HepG2 (cell line): ENCODE data around the gene PIGK. TPM values are rescaled to one million over a fixed set of nuclear protein-coding genes. Genes with fewer than 3 reads are reported as not detected.
A peak's percentile ranks its signal among the peaks of the same experiment; 100 is the strongest.
"Not testable (repeated sequence)": the region's sequence is repeated elsewhere in the genome, so short reads cannot be mapped to it uniquely, and the experiment has no call there.

ENCODE experiments used
- ATAC-seq: fragments of 200-7000 bp; cut with Tn5 transposase; 3 replicates; pipeline ENCODE4 v1.9.1; 2020; ENCODE audit warnings: mild to moderate bottlenecking, moderate library complexity
- BruUV-seq: library from RNA; stranded (reverse); fragments of 400-500 nt; replicated peaks from 2 replicates; lab custom pipeline; 2021; lab: Mats Ljungman, UMichigan
- CTCF ChIA-PET: fragments of 300-600 bp; formaldehyde crosslinking; extraction: SDS; loops from one replicate; lab custom pipeline; 2021; ENCODE audit warnings: low total read pairs, inconsistent platforms, low intra/inter-chr PET ratio; lab: Yijun Ruan, JAX
- POLR2A ChIA-PET: fragments of 350-600 bp; sonication (Branson Sonifier 250); formaldehyde crosslinking; loops from one replicate; lab custom pipeline; 2020; ENCODE audit warnings: antibody characterized with exemption, inconsistent platforms; lab: Yijun Ruan, JAX
- DNase-seq: peaks from one replicate; pipeline ENCODE4 v3.0.0-alpha.2; 2015; ENCODE audit warnings: low spot score
- FAIRE-seq: peaks from 3 replicates; lab custom pipeline; 2011; peaks lifted over from hg19 to GRCh38; lab: Jason Lieb, UNC
- H2AFZ ChIP-seq: one replicate; pipeline ENCODE4 v1.6.1; 2011; ENCODE audit warnings: low read length, inconsistent platforms
- H3K27ac ChIP-seq: fragments of 300-600 bp; 3 replicates; pipeline ENCODE4 v1.8.0; 2011; ENCODE audit warnings: mixed run types, mild to moderate bottlenecking, mixed read lengths, low read length, inconsistent platforms; ENCODE audit not compliant: insufficient read depth; ENCODE audit errors: extremely low read length
- H3K27me3 ChIP-seq, 2 experiments: fragments of 200-600 bp in 1 of 2; 2 replicates in 1 of 2; 3 replicates in 1 of 2; pipeline versions ENCODE4 v1.6.0 to v1.8.0; 2011; ENCODE audit warnings: low read length in 2 of 2, mild to moderate bottlenecking in 2 of 2, moderate library complexity in 2 of 2, inconsistent platforms in 1 of 2; ENCODE audit not compliant: insufficient read depth in 2 of 2, control insufficient read depth in 1 of 2
- H3K36me3 ChIP-seq, 2 experiments: fragments of 200-600 bp in 1 of 2; replicated peaks in 1 of 2; 2 replicates in 1 of 2; 3 replicates in 1 of 2; pipeline versions ENCODE4 v1.5.1 to v1.8.0; 2011; ENCODE audit warnings: low read length in 2 of 2, inconsistent platforms in 1 of 2; ENCODE audit not compliant: insufficient read depth in 2 of 2, control insufficient read depth in 1 of 2
- H3K4me1 ChIP-seq: 2 replicates; pipeline ENCODE4 v1.5.1; 2012; ENCODE audit warnings: low read length, inconsistent platforms; ENCODE audit not compliant: insufficient read depth
- H3K4me2 ChIP-seq: 2 replicates; pipeline ENCODE4 v1.6.0; 2011; ENCODE audit warnings: low read depth, low read length, inconsistent platforms
- H3K4me3 ChIP-seq, 3 experiments: fragments of 200-600 bp in 1 of 3; sonication (generic), shearing (Covaris generic) in 1 of 3; replicated peaks in 1 of 3; 2 replicates each; pipeline ENCODE4 v1.5.1; 2011 to 2016; ENCODE audit warnings: low read length in 3 of 3, inconsistent platforms in 2 of 3, low read depth in 2 of 3, mild to moderate bottlenecking in 2 of 3, control low read depth in 1 of 3, mixed read lengths in 1 of 3; ENCODE audit not compliant: insufficient read depth in 1 of 3
- H3K79me2 ChIP-seq: one replicate; pipeline ENCODE4 v1.6.1; 2011; ENCODE audit warnings: low read length, inconsistent platforms; ENCODE audit not compliant: insufficient read depth
- H3K9ac ChIP-seq: 2 replicates; pipeline ENCODE4 v1.6.0; 2011; ENCODE audit warnings: mild to moderate bottlenecking, low read depth, low read length, inconsistent platforms; ENCODE audit not compliant: insufficient read depth
- H3K9me3 ChIP-seq: 2 replicates; pipeline ENCODE4 v1.5.1; 2012; ENCODE audit warnings: mild to moderate bottlenecking, low read length
- H4K20me1 ChIP-seq: 2 replicates; pipeline ENCODE4 v1.6.0; 2011; ENCODE audit warnings: inconsistent platforms, mild to moderate bottlenecking, low read length, moderate library complexity; ENCODE audit not compliant: insufficient read depth
- CEBPB ChIP-seq: IDR thresholded peaks from 2 replicates; pipeline ENCODE4 v1.6.1; 2011; ENCODE audit warnings: low read depth, low read length, improper control_type of control experiment, borderline replicate concordance
- CEBPG ChIP-seq: IDR thresholded peaks from 2 replicates; pipeline ENCODE4 v1.6.1; 2016
- NONO ChIP-seq, 2 experiments: fragments of 450-650 bp in 1 of 2; sonication (generic) in 1 of 2; formaldehyde crosslinking in 1 of 2; IDR thresholded peaks in 1 of 2; conservative IDR thresholded peaks in 1 of 2; 2 replicates each; pipeline versions ENCODE4 v1.6.1 to v1.8.0; 2017 to 2022; ENCODE audit warnings: mild to moderate bottlenecking in 1 of 2, missing genetic modification reagents in 1 of 2, moderate library complexity in 1 of 2
- SETDB1 ChIP-seq: sonication (generic); formaldehyde crosslinking; IDR thresholded peaks from 2 replicates; pipeline ENCODE4 v1.5.1; 2020; ENCODE audit warnings: missing genetic modification reagents, mild to moderate bottlenecking, borderline replicate concordance
- SMYD3 ChIP-seq: sonication (generic); formaldehyde crosslinking; IDR thresholded peaks from 2 replicates; pipeline ENCODE4 v1.8.1; 2023; ENCODE audit warnings: mild to moderate bottlenecking, missing genetic modification reagents
- WGBS: methylation state at CpG from one replicate; pipeline ENCODE4 v1.1.6; 2017; ENCODE audit warnings: low lambda C conversion rate; 5-methylcytosine and 5-hydroxymethylcytosine counted together
- in situ Hi-C: cut with HindIII; loops from 2 replicates; pipeline ENCODE4 v1.10.0; 2017; ENCODE audit warnings: low pct_unique_long_range_greater_than_20kb; ENCODE audit not compliant: extremely low pct_ligation_motif_present
- intact Hi-C: fragments of 100-400 bp; cut with micrococcal nuclease; formaldehyde crosslinking; loops from one replicate; pipeline ENCODE4 v1.10.0; 2022; ENCODE audit not compliant: unreplicated experiment
- polyA plus RNA-seq, 8 experiments: library from polyadenylated mRNA; depleted of rRNA in 3 of 8; stranded (reverse) in 7 of 8; unstranded in 1 of 8; fragments of >200 nt; fragmentation: Illumina TruSeq in 4 of 8; extraction: Trizol in 4 of 8; gene quantifications; 2 replicates each; pipeline versions ENCODE4 v1.2.1 to v1.2.3, GENCODE V29; 2011 to 2016; ENCODE audit warnings: low read depth in 4 of 8, missing spikeins in 1 of 8, mixed read lengths in 1 of 8; ENCODE audit not compliant: insufficient read depth in 1 of 8
- total RNA-seq, 5 experiments: library from RNA; depleted of rRNA; stranded (reverse); fragments of >200 nt; fragmentation: Illumina TruSeq; extraction: Trizol; gene quantifications; 2 replicates each; pipeline ENCODE4 v1.2.3, GENCODE V29; 2016; ENCODE audit warnings: low read depth in 1 of 5

Gene PIGK
- total and polyA plus RNA-seq, 2 of the 13 experiments (the other 11 are each of a cell fraction or from before 2014, with no cell fraction given) = 14.7 to 38.5 TPM

DNA sequence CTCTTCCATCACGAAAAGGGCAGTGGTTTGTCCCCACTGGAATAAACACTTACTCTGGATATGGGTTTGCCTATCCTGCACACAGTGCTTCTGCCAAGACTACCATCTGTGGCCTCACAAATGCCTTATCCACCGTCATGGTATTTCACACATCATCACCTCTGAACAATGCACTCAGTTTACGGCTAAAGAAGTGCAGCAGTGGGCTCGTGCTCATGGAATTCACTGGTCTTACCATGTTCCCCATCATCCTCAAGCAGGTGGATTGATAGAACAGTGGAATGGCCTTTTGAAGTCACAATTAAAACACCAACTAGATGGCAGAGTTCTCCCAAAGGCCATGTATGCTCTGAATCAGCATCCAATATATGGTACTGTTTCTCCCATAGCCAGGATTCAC lies 32.3 kb downstream of the PIGK start:
- DNase-seq, BruUV-seq, H3K9me3 ChIP-seq, H3K27ac ChIP-seq, in situ Hi-C loops, H3K4me2 ChIP-seq, H2AFZ ChIP-seq, intact Hi-C loops, CTCF ChIA-PET, H3K79me2 ChIP-seq, FAIRE-seq, H3K4me1 ChIP-seq, POLR2A ChIA-PET, ATAC-seq, H3K9ac ChIP-seq, H3K36me3 ChIP-seq, H3K27me3 ChIP-seq, H4K20me1 ChIP-seq, H3K4me3 ChIP-seq: not testable (repeated sequence)
- whole genome bisulfite sequencing = 80% methylated on average over 4 of the region's 4 CpGs

DNA sequence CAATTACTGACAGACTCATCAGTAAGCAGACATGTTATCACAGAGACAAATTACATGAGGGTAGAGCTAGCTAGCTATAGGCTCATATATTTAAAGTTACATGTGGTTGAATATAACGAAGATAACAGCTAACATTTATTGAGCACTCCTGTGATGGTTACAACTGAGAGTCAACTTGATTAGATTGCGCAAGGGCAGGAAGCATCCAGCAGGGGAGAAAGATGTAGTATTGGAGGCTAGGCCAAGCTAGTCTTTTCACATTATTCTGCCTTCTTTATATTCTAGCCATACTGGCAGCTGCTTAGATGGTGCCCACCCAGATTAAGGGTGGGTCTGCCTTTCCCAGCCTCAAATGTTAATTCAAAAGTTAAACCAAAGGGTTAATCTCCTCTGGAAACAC lies 37.1 kb downstream of the PIGK start:
- intact Hi-C loops = no loop called here
- CTCF ChIA-PET = no interaction called here
- H3K4me3 ChIP-seq = no peak overlapping the region
- H3K27ac ChIP-seq = no peak overlapping the region
- H2AFZ ChIP-seq = no peak overlapping the region
- ATAC-seq (no peak), DNase-seq (no peak)
- no peak overlapping the region for H3K4me2 ChIP-seq
- H3K79me2 ChIP-seq = no peaks in the 10 kb centered on the region
- in situ Hi-C loops = no loop called here
- H3K27me3 ChIP-seq = no peaks in the 10 kb centered on the region
- H3K36me3 ChIP-seq = no peaks in the 10 kb centered on the region
- TF ChIP-seq CEBPG (peak; percentile 36; the same call in 1 of the 2 replicates), SETDB1 (no peak), NONO (IDR thresholded peaks at IDR 0.05) (no peak), NONO (CRISPR knock-in tag; conservative IDR thresholded peaks at IDR 0.05) (no peak), SMYD3 (CRISPR knock-in tag) (no peak), CEBPB (peak; percentile 78)
- TF ChIP-seq, all 625 proteins: peak for 2
- Histone ChIP-seq H4K20me1 (no peaks in the 10 kb centered on the region), H3K4me1 (no peaks in the 10 kb centered on the region), H3K9me3 (peaks cover 20% of the 10 kb centered on the region), H3K9ac (no peak overlapping the region)
- no peak for FAIRE-seq
- 98% methylated on average over 2 of the region's 2 CpGs for WGBS
- BruUV-seq = no TSS peak
- POLR2A ChIA-PET = no interaction called here
